Fibroblast of lung (primary cell): ENCODE results near the gene SLC25A53.

Source experiments
- CTCF ChIP-seq, 2 donors: IDR thresholded peaks in 1 of 2; conservative IDR thresholded peaks in 1 of 2; 1 replicate in 1 of 2; 2 replicates in 1 of 2; pipeline ENCODE4 v1.5.1; 2011 to 2012; ENCODE audit warnings: low read length in 2 of 2, control low read depth in 1 of 2, inconsistent platforms in 1 of 2, low read depth in 1 of 2, mild to moderate bottlenecking in 1 of 2
- EZH2 ChIP-seq: IDR thresholded peaks from 2 replicates; pipeline ENCODE4 v1.5.1; 2012; ENCODE audit warnings: low read length, control low read depth, mild to moderate bottlenecking; ENCODE audit errors: missing control alignments

- no peak for TF ChIP-seq EZH2
- peak; percentile 48 to 64 for TF ChIP-seq CTCF (conservative IDR thresholded peaks at IDR 0.05 in 1 of 2, IDR thresholded peaks at IDR 0.05 in 1 of 2; ENCODE audit: low read depth in 1 of 2, low read length in 2 of 2)
Measured at GRCh38 chrX:104136241-104137019, 20.4 kb downstream of the SLC25A53 start.
